Ramos (cell line): ENCODE data around the gene NIF3L1.

Experiments
- in situ Hi-C: fragments of 300-500 bp; cut with MboI; formaldehyde crosslinking; loops from one replicate; pipeline ENCODE4 v1.14.3; 2022; ENCODE audit warnings: low sequenced_read_pairs; ENCODE audit not compliant: unreplicated experiment

NIF3L1 gene

DNA sequence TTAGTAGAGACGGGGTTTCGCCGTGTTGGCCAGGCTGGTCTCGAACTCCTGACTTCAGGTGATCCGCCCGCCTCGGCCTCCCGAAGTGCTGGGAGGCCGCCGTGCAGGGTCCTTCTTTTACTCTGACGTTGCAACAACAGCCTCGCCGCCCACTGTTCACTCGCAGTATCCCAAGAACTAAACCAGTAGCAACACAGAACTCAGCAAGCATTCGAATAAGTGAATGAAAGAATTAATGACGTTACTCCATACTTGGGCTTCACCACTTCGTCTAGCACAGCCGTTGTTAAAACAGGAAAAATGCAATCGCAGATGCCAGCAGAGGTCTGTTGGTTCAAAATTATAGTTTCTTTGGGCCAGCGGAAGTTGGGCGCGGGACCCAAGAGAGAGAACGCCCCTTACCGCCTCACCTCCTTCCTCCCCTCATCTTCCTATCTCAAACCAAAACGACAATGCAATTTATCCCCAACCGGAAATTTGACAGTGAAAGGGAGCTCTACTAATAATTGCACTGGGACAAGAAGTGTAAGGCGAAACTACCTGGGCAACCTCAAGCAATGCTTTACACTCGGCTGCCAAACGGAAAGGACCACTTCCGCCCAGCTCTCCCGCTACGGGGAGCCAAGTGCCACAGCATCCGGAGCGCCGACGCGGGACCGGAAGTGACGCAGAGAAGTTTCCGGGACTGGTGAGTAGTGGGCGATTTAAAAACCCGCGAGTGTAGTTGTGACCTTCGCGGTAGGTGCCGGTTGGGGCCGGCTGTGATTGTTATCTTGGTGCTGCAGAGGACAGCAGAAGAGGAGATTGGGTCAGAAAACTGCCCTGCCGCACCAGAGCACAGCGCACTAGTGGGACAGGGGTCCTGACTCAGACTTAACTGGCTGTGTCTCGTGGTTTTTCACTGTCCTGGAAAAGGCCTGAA, at the start of gene NIF3L1, which contains the start of gene PPIL3:
NIF3L1 (plus strand) TSS at position 668 of the 922 bp plus-strand sequence. CDS start 2,573 bp downstream, outside the sequence.
PPIL3 (minus strand) TSS at position 374 of the 922 bp plus-strand sequence. CDS start 1,462 bp downstream, outside the sequence.
- in situ Hi-C loops: no loop called here

GRCh38 chr2:200839513-200839912, 49.7 kb upstream of the NIF3L1 start:
- in situ Hi-C loops: no loop called here

GRCh38 chr2:200843993-200844948, 44.9 kb upstream of the NIF3L1 start:
- in situ Hi-C loops: no loop called here

DNA sequence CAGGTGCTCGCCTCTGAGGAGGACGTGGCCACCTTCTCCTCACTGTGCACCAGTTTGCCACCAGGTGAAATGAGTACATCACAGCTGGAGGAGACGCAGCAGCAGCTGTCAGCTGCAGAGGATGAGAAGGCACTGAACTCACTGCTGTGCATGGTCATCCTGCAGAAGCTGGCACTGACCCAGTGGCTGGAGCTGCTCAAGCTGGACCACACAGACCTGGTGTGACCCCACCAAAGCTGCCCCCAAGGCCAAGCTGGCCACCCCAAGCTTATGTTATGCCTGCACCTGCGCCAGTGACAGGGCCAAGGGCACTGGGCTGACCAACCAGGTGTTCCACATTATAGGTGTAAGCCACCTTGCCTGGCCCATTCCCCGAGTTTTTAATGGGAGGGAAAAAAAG, 44.0 kb upstream of the NIF3L1 start:
- in situ Hi-C loops: no loop called here

DNA sequence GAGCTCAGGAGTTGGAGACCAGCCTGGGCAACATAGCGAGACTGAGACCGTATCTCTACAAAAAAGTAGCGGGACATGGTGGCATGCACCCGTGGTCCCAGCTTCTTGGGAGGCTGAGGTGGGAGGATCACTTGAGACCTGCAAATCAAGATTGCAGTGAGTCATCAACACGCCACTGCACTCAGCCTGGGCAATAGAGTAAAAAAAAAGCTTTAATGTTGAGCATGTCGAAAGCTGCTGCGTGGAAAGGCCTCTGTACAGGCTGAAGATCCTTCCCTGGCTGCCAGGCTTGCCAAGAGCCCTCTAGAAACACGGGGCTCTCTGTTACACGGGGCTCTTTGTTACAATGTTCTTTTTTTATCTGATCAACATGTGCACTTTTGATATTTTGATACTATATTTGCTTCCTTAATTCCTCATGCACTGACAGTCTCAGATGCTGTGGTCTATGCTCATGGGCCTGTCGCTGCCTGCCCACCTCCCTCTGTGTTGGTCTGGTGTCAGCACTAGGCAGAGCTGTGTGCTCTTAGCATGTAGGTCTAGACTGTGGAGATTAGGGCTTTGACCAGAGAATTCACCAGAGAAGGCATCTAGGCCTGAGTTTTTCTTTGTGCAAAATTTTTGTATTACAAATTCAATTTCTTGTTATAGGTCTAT, 43.4 kb upstream of the NIF3L1 start:
- in situ Hi-C loops: no loop called here

DNA sequence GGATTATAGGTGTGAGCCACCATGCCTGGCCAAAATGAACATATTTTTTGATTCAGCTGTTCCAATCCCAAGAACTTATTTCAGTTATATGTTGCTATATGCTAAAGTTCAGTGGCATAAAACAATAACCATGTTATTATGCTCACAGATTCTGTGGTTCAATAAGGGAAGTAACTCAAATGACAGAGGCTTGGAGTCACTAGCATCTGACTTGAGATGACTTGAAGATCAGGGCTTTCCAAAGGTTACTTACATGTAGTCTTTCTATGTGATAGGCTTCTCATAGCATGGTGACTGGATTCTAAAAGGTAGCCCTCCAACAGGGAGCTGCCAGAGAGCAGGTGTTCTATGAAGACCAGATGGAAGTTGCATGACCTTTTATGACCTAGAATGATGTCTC, 41.9 kb upstream of the NIF3L1 start:
- in situ Hi-C loops: no loop called here

- in situ Hi-C loops: no loop called here
Observed at GRCh38 chr2:200847939-200848338, 41.2 kb upstream of the NIF3L1 start.

DNA sequence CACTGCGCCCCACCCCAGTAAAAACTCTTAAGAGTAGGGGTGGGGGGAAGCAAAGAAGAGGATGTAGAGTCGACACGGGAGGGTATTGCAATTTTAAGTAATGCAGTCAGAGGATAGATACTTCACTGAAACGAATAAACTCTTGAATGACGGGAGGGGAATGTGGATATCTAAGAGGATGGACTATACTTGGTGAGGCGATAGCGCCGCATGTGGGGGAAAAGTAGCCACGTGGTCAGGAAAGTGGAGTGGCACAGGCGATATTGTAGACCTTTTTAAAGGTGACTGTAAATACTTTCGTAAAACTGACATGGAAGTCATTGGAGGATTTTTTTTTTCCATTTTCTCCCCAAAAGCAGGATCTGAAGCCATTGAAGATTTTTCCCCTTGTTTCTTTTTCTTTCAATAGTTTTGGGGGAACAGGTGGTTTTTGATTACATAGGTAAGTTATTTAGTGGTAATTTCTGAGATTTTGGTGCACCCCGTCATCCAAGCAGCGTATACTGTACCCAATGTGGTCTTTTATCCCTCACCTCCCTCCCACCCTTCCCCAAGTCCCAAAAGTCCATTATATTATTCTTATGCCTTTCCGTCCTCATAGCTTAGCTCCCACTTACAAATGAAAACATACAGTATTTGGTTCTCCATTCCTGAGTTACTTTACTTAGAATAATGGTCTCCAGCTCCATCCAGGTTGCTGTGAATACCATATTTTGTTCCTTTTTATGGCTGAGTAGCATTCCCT, 38.5 kb upstream of the NIF3L1 start:
- in situ Hi-C loops: no loop called here

DNA sequence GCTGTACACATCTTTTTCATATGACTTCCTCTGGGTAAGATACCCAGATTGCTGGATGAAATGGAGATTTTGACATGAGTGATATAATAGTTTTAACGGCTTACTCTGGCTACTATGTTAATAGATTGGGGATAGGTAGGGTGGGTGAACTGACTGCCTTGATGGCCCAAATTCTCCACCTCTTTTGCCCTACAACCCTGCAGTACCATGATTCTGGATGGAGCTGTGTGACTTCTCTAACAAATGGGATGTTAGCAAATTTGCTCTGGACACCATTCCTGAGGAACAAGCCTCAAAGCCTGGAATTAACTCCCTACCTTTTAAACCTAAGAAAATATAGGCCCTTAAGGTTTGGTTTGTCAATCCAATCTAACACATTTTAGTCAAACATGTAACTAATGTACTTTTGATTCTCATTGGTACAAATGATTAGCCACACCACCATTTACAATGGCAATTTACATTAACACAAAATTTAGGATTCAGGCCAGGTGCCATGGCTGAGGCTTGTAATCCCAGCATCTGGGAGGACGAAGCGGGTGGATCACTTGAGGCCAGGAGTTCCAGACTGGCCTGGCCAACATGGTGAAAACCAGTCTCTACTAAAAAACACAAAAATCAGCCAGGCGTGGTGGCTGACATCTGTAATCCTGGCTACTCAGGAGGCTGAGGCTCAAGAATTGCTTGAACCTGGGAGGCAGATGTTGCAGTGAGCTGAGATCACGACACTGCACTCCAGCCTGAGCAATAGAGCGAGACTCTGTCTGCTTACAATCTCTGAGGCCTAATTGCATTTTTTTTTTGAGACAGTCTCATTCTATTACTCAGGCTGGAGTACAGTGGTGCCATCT, 37.5 kb upstream of the NIF3L1 start:
- in situ Hi-C loops: no loop called here

DNA sequence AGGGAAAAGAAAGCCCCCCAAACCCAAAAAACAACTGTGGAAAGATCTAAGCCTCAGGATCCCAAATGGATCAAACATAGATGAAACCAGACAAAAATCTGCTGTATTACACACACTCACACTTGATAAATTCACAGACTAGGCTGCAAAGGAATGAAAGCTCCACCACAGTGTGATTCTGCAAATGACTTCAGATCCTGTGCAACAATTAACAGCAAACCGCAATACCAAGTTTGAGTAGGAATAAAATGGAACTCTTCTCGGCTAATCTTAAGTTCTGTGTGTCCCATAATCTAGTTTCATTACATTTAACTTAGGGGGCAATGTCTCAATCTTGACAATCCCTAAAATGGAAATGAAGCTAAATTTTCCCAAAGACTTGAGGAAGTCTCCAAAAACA, 36.6 kb upstream of the NIF3L1 start:
- in situ Hi-C loops: no loop called here

- in situ Hi-C loops: no loop called here
Observed at GRCh38 chr2:200856806-200857205, 32.4 kb upstream of the NIF3L1 start.

DNA sequence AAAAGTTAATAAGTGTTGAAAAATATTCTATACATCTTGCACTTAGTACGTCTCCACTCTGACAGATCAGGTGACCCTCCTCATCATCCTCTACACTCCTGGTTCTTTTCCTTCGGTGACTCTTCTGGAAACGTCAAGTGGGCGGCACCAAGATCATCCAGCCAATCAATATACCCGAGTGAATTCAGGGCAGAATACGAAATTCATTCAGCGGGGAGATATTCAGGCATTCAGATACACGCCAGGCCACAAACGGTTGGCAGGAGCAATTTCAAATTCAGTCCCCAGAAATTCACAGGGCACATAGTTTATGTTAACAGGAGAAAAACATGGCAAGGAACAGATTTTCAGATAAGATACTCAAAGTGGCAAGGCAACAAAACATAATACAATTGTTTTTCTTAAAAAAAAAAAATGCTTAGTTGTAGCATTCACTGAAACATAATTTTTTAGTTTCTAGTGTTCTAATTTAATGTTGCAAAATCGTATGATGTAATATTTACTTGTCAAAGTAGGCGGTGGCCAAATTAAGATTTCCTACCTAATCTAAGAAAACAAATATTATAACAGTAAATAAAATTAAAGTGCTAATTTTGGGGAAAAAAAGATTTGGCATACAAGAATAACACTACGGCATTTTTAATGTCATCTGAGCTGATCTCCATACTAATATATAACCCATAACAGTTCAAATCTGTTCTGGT, 28.9 kb upstream of the NIF3L1 start:
- in situ Hi-C loops: no loop called here

GRCh38 chr2:200861617-200862155, 27.5 kb upstream of the NIF3L1 start:
- in situ Hi-C loops: no loop called here

DNA sequence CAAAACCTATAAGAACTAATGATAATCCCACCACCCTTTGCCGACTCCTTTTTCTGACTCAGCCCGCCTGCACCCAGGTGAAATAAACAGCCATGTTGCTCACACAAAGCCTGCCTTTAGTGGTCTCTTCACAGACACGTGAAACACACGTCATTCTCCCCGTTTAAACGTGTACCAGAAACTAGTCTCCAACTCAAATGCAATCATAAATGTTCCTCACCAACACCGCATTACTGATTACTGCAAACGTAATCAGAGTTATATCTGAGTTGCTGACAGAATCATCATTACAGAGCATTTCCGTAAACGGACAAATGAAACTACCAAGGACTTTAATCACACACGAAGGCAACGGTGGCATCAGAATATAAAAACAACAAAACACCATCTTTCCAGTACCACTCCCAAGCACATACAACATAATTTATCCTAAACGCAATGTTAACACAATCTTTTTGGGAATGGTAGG, 26.6 kb upstream of the NIF3L1 start:
- in situ Hi-C loops: no loop called here

GRCh38 chr2:200863782-200864175, 25.4 kb upstream of the NIF3L1 start:
- in situ Hi-C loops: no loop called here

GRCh38 chr2:200864176-200865034, 24.8 kb upstream of the NIF3L1 start, which contains the start of gene CLK1:
TSS of gene CLK1 (minus strand) at chr2:200864658. CDS start at chr2:200861862, 2,796 bp downstream.
- in situ Hi-C loops: no loop called here

DNA sequence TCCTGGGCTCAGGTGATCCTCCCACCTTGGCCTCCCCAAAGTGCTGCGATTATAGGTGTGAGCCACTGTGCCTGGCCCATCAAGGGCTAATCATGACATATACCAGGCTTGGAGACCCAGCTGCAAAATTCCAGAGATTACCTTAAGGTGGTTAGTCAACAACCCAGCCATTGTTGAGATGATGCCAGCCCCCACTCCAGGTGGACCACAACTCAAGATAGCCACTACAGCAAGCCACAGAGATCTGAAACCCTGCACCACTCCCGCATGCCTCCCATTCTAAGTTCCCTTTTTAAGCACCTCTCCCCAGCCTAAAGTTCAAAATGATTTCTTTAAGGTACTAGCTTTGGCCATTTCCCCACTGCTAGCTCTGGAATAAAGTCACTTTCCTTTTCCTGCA, 20.2 kb upstream of the NIF3L1 start:
- in situ Hi-C loops: no loop called here
